NB4 (cell line): ENCODE measurements around the gene MBOAT2.

ENCODE experiments used
- POLR2A ChIP-seq: IDR thresholded peaks from 2 replicates; pipeline ENCODE4 v1.6.1; 2011; ENCODE audit warnings: mild to moderate bottlenecking; ENCODE audit not compliant: insufficient read length; ENCODE audit errors: extremely low read depth
- TF ChIP-seq, protein P1 (sequence below): IDR thresholded peaks from one replicate; pipeline ENCODE4 v1.5.1; 2012; ENCODE audit warnings: low read depth, low read length
- TF ChIP-seq, protein P2 (sequence below): IDR thresholded peaks from 2 replicates; pipeline ENCODE4 v1.6.1; 2011; ENCODE audit warnings: low read depth, low read length

DNA sequence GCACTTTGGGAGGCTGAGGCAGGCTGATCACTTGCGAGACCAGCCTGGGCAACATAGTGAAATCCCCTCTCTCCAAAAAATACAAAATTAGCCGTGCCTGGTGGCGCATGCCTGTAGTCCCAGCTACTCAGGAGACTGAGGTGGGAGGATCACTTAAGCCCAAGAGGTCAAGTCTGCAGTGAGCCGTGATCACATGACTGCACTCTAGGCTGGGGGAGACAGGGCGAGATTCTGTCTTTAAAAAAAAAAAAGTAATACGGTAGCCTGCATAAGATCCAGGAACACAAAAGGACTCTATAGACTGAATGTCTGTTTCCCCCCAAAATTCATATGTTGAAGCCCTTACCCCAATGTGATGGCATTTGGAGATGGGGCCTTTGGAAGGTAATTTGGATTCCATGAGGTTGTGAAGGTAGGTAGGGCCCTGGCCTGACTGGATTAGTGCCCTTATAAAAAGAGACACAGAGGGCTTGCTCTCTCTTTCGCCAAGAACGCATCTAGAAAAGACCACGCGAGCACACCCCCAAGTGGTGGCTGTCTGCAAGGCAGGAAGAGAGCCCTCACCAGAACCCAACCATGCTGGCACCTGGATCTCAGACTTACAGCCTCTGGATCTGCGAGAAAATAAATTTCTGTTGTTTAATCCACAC lies 17.0 kb downstream of the MBOAT2 start:
- TF ChIP-seq, protein P1, sequence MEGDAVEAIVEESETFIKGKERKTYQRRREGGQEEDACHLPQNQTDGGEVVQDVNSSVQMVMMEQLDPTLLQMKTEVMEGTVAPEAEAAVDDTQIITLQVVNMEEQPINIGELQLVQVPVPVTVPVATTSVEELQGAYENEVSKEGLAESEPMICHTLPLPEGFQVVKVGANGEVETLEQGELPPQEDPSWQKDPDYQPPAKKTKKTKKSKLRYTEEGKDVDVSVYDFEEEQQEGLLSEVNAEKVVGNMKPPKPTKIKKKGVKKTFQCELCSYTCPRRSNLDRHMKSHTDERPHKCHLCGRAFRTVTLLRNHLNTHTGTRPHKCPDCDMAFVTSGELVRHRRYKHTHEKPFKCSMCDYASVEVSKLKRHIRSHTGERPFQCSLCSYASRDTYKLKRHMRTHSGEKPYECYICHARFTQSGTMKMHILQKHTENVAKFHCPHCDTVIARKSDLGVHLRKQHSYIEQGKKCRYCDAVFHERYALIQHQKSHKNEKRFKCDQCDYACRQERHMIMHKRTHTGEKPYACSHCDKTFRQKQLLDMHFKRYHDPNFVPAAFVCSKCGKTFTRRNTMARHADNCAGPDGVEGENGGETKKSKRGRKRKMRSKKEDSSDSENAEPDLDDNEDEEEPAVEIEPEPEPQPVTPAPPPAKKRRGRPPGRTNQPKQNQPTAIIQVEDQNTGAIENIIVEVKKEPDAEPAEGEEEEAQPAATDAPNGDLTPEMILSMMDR = peak; percentile 77
- no peak for TF ChIP-seq POLR2A
- TF ChIP-seq, protein P2, sequence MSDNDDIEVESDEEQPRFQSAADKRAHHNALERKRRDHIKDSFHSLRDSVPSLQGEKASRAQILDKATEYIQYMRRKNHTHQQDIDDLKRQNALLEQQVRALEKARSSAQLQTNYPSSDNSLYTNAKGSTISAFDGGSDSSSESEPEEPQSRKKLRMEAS = no peak
